Mesodermal cell (in vitro differentiated cells): ENCODE results near the gene GALNT2.

Experiments used
- H3K27ac ChIP-seq: 2 replicates; pipeline ENCODE4 v1.7.0; 2013; ENCODE audit warnings: mild to moderate bottlenecking, low read depth, low read length, moderate library complexity; ENCODE audit not compliant: severe bottlenecking
- H3K36me3 ChIP-seq: 2 replicates; pipeline ENCODE4 v1.7.1; 2013; ENCODE audit warnings: mild to moderate bottlenecking, low read length, moderate library complexity; ENCODE audit not compliant: control insufficient read depth, insufficient read depth
- H3K4me1 ChIP-seq: one replicate; pipeline ENCODE4 v1.7.1; 2013; ENCODE audit warnings: mild to moderate bottlenecking, low read length; ENCODE audit not compliant: insufficient read depth, control insufficient read depth, poor library complexity, severe bottlenecking
- H3K4me3 ChIP-seq: 2 replicates; pipeline ENCODE4 v1.7.0; 2013; ENCODE audit warnings: low read length, control low read depth, mild to moderate bottlenecking; ENCODE audit not compliant: insufficient read depth, poor library complexity, severe bottlenecking; ENCODE audit errors: extremely low read depth
- H3K9me3 ChIP-seq: 2 replicates; pipeline ENCODE4 v1.7.1; 2013; ENCODE audit warnings: mild to moderate bottlenecking, low read length, moderate library complexity; ENCODE audit not compliant: control insufficient read depth
- WGBS, 2 experiments: methylation state at CpG; one replicate each; pipeline ENCODE4 v1.1.5; 2013; ENCODE audit warnings: missing lambda C conversion rate in 2 of 2; ENCODE audit not compliant: insufficient coverage in 2 of 2; 5-methylcytosine and 5-hydroxymethylcytosine counted together

Gene GALNT2

GRCh38 chr1:230174471-230175162 lies 107.6 kb downstream of the GALNT2 start:
- 82 to 86% methylated on average over 13 to 15 of the region's 15 CpGs for WGBS, 2 experiments
- peaks cover 13% of the 10 kb centered on the region for H3K36me3 ChIP-seq
- H3K9me3 ChIP-seq: no peaks in the 10 kb centered on the region
- no peak overlapping the region for H3K27ac ChIP-seq
- H3K4me3 ChIP-seq: no peak overlapping the region
- no peaks in the 10 kb centered on the region for H3K4me1 ChIP-seq

DNA sequence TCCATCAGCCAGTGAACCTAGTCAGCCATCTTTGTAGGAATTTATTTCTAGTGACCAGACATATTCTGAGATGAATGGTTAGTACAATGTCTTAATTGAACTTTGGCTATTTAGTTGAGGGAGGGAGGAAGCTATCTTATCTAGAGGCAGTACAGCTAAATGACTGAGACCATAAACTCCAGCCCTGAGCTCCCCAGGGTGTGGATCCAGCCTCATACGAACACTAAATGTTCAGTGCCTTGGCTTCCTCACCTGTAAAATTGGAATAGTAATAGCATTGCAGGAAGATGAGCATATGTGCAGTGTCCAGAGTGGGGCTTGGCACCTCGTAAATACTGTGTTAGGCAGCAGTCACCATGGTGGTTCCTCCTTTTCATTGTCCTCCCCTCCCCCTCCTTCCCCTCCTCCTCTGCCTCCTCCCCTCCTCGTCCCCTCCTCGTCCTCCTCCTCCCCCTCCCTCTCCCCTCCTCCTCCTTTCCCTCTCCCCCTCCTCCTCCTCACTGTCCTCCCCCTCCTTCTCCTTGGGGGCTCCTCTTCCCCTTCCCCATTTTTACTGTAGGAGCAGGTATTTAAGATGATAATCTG lies 108.2 kb downstream of the GALNT2 start:
- H3K4me3 ChIP-seq: no peak overlapping the region
- 75 to 100% methylated on average over 2 of the region's 4 CpGs for WGBS, 2 experiments
- H3K9me3 ChIP-seq: no peaks in the 10 kb centered on the region
- no peak overlapping the region for H3K27ac ChIP-seq
- no peaks in the 10 kb centered on the region for H3K4me1 ChIP-seq
- peaks cover 13% of the 10 kb centered on the region for H3K36me3 ChIP-seq

- peaks cover 13% of the 10 kb centered on the region for H3K36me3 ChIP-seq
- H3K9me3 ChIP-seq: no peaks in the 10 kb centered on the region
- H3K4me3 ChIP-seq: no peak overlapping the region
- no peaks in the 10 kb centered on the region for H3K4me1 ChIP-seq
- WGBS, 2 experiments: 93 to 100% methylated on average over 3 of the region's 5 CpGs
- no peak overlapping the region for H3K27ac ChIP-seq
Measured at GRCh38 chr1:230175839-230176238, 108.8 kb downstream of the GALNT2 start.

GRCh38 chr1:230176326-230176725 lies 109.3 kb downstream of the GALNT2 start:
- no peak overlapping the region for H3K4me3 ChIP-seq
- WGBS, 2 experiments: no CpG with 5 or more reads among the region's 4 CpGs
- H3K27ac ChIP-seq: no peak overlapping the region
- H3K9me3 ChIP-seq: no peaks in the 10 kb centered on the region
- peaks cover 13% of the 10 kb centered on the region for H3K36me3 ChIP-seq
- H3K4me1 ChIP-seq: no peaks in the 10 kb centered on the region

GRCh38 chr1:230176871-230177411 lies 109.9 kb downstream of the GALNT2 start:
- Histone ChIP-seq H3K27ac (no peak overlapping the region), H3K9me3 (no peaks in the 10 kb centered on the region), H3K4me3 (no peak overlapping the region), H3K36me3 (peaks cover 13% of the 10 kb centered on the region), H3K4me1 (no peaks in the 10 kb centered on the region)
- WGBS, 2 experiments: 76 to 89% methylated on average over 14 to 15 of the region's 17 CpGs

DNA sequence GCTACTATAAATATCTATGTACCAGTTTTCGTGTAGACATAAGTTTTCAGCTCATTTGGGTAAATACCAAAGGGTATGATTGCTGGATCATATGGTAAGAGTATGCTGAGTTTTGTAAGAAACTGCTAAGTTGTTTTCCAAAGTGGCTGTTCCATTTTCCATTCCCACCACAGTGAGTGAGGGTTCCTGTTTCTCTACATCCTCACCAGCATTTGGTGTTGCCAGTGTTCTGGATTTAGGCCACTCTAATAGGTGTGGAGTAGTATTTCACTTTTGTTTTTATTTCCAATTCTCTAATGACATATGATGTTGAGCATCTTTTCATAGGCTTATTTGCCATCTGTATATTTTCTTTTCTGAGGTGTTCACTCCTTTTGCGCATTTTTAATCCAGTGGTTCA lies 112.2 kb downstream of the GALNT2 start:
- no peak overlapping the region for H3K4me3 ChIP-seq
- no CpG with 5 or more reads among the region's 2 CpGs for whole genome bisulfite sequencing, 2 experiments
- H3K36me3 ChIP-seq: peaks cover 16% of the 10 kb centered on the region
- no peak overlapping the region for H3K27ac ChIP-seq
- no peaks in the 10 kb centered on the region for H3K4me1 ChIP-seq
- no peaks in the 10 kb centered on the region for H3K9me3 ChIP-seq

DNA sequence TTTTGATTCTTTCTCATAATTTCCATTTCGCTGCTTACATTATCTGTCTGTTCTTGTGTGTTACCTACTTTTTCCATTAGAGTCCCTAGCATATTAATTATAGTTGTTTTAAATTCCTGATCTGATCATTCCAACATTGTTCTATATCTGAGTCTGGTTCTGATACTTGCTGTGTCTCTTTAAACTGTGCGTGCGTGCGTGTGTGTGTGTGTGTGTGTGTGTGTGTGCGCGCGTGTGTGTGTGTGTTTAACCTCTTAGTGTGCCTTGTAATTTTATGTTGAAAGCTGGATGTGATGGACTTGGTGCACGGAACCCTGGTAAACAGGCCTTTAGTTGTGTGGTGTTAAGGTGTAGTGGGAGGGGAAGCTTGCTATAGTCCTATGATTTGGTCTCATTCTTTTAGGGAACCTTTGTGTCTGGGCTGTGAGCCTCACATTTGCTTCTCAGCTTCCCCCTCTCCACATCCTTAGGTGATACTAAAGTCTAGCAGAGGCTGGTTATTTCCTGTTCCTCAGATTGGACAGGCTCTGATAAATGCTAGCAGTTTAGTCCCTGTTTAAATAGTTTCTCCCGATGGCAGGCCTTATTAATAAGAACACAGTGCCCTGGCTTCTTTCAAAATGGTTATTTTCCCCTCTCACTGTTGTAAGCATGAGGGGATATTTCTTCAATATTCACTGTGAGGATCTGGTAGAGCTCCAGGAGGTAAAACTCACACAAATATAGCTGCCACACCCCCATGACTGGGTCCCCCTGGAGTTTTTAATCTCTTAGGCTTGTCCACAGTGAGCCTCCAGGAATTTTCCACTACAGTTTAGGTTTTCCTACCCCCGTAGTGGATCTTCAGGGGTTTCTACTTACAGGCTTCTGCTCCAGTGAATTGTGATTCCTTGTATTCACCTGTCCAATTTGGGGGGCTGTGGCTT lies 118.3 kb downstream of the GALNT2 start:
- H3K36me3 ChIP-seq: peaks cover 13% of the 10 kb centered on the region
- H3K4me3 ChIP-seq: no peak overlapping the region
- 71 to 81% methylated on average over 2 to 7 of the region's 10 CpGs for WGBS, 2 experiments
- peaks cover 6% of the 10 kb centered on the region for H3K4me1 ChIP-seq
- H3K9me3 ChIP-seq: no peaks in the 10 kb centered on the region
- no peak overlapping the region for H3K27ac ChIP-seq

- H3K9me3 ChIP-seq: no peaks in the 10 kb centered on the region
- 33 to 64% methylated on average over 4 to 8 of the region's 9 CpGs for WGBS, 2 experiments
- no peak overlapping the region for H3K4me3 ChIP-seq
- peaks cover 6% of the 10 kb centered on the region for H3K4me1 ChIP-seq
- H3K27ac ChIP-seq: no peak overlapping the region
- H3K36me3 ChIP-seq: peaks cover 13% of the 10 kb centered on the region
Measured at GRCh38 chr1:230186003-230186863, 119.2 kb downstream of the GALNT2 start.

DNA sequence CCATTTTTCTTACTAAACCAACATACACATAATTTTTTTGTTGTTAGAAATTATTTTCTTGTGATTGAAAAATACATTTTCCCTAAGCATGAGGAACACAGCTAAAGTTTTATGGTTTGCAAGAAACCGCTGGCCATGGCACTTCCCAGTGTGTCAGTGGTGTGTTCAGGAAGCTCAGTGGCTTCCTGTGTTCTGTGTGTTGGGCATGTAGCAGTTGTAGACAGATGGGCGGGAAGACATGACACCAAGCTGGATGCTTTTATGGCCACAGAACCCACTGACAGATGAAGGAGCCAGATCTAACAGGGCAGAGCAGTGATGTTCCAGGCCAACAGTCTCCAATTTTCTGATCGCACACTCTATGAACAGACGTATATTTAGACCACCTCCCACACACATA lies 119.8 kb downstream of the GALNT2 start:
- WGBS, 2 experiments: 53 to 100% methylated on average over 2 of the region's 4 CpGs
- H3K27ac ChIP-seq: no peak overlapping the region
- peaks cover 6% of the 10 kb centered on the region for H3K4me1 ChIP-seq
- peaks cover 15% of the 10 kb centered on the region for H3K36me3 ChIP-seq
- H3K4me3 ChIP-seq: no peak overlapping the region
- no peaks in the 10 kb centered on the region for H3K9me3 ChIP-seq

DNA sequence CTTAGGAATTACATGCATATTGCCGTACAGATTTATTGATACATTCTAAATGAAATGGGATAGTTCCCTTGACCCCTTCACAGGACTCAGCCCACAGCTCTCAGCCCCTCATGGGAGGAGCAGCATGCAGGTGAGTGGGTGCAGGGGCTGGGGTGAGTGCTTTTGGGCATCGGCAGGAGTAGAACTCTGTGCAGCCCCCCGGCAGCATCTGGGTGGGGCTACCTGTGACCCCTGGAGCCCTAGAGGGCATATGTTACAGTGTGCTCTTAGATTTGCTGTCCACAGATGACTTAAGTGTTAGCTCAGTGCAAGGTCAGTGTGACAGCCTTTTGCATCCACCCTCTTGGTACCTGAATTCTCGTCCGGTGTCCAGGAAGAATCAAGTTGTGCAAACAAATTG lies 120.3 kb downstream of the GALNT2 start:
- peaks cover 16% of the 10 kb centered on the region for H3K36me3 ChIP-seq
- no peaks in the 10 kb centered on the region for H3K9me3 ChIP-seq
- 93 to 100% methylated on average over 3 to 4 of the region's 5 CpGs for WGBS, 2 experiments
- H3K4me3 ChIP-seq: no peak overlapping the region
- H3K27ac ChIP-seq: no peak overlapping the region
- peaks cover 6% of the 10 kb centered on the region for H3K4me1 ChIP-seq
